Esophagus squamous epithelium (tissue), 4 donors: ENCODE measurements around the gene DOHH.

Experiments used
- POLR2A ChIP-seq, 4 donors: fragments of 450-650 bp; IDR thresholded peaks; one replicate each; pipeline ENCODE4 v1.6.1; 2017; ENCODE audit warnings: antibody characterized with exemption in 4 of 4, mild to moderate bottlenecking in 4 of 4, moderate library complexity in 3 of 4
- TF ChIP-seq, protein P1 (sequence below), 6 experiments: fragments of 450-650 bp in 4 of 6; fragments of 200-600 bp in 2 of 6; sonication (generic) in 2 of 6; IDR thresholded peaks; one replicate each; pipeline ENCODE4 v1.5.1; 2016 to 2019; ENCODE audit warnings: antibody characterized with exemption in 6 of 6, mild to moderate bottlenecking in 4 of 6, moderate library complexity in 4 of 6

DNA sequence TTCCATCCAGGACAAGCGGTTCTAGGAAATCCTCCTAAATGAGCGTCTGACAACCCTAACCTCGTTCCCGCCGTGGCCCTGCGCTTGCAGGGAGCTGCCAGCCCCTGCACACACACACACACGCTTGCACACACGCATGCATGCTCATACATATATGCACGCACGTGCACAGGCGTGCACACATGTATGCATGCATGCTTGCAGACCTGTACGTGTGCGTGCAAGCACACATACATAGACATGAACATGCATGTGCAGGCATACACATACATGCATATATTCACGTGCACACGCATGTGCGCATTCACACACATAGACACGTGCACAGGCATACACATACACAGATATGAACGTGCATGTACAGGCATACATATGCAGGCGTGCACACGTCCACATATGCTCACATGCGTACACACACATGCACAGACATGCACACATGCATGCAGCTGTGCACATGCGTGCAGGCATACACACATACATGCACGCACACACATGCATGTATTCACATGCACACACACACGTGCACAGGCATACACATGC lies 55.7 kb downstream of the DOHH start:
- TF ChIP-seq, protein P1, sequence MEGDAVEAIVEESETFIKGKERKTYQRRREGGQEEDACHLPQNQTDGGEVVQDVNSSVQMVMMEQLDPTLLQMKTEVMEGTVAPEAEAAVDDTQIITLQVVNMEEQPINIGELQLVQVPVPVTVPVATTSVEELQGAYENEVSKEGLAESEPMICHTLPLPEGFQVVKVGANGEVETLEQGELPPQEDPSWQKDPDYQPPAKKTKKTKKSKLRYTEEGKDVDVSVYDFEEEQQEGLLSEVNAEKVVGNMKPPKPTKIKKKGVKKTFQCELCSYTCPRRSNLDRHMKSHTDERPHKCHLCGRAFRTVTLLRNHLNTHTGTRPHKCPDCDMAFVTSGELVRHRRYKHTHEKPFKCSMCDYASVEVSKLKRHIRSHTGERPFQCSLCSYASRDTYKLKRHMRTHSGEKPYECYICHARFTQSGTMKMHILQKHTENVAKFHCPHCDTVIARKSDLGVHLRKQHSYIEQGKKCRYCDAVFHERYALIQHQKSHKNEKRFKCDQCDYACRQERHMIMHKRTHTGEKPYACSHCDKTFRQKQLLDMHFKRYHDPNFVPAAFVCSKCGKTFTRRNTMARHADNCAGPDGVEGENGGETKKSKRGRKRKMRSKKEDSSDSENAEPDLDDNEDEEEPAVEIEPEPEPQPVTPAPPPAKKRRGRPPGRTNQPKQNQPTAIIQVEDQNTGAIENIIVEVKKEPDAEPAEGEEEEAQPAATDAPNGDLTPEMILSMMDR (IDR thresholded peaks at IDR 0.05): no peak
- no peak for TF ChIP-seq POLR2A (IDR thresholded peaks at IDR 0.05)
